ENCODE data around the gene ZSWIM8.

ZSWIM8 gene

DNA sequence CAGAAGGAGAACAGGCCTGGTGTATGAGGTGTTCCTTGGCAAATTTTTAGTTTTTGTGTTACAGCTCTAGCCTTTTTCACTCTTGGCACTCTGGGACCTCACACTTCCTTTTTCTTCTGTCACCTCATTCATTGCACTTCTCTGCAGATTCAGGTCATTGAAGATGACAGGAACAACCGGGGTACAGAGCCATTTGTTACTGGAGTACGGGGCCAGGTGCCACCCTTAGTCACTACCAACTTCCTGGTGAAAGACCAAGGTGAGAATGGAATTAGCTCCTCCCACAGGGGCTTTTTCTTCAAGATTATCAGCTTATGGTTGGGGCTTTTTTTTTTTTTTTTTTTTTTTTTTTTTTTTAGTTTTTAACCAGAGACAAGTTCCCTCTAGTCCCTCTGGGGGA, 22.1 kb upstream of the ZSWIM8 start:
- TF ChIP-seq FOXP2 (optimal IDR thresholded peaks at IDR 0.05; ENCODE audit: borderline replicate concordance, extremely low read depth, extremely low read length, insufficient read depth) (no peak), TAF1 (IDR thresholded peaks at IDR 0.05; ENCODE audit: borderline replicate concordance, insufficient read depth, low read length) (no peak), SIN3A (IDR thresholded peaks at IDR 0.05; ENCODE audit: borderline replicate concordance, insufficient read depth, low read length) (no peak), POLR2AphosphoS5 (IDR thresholded peaks at IDR 0.05; ENCODE audit: low read depth, low read length) (no peak)
- TF ChIP-seq, protein P1, sequence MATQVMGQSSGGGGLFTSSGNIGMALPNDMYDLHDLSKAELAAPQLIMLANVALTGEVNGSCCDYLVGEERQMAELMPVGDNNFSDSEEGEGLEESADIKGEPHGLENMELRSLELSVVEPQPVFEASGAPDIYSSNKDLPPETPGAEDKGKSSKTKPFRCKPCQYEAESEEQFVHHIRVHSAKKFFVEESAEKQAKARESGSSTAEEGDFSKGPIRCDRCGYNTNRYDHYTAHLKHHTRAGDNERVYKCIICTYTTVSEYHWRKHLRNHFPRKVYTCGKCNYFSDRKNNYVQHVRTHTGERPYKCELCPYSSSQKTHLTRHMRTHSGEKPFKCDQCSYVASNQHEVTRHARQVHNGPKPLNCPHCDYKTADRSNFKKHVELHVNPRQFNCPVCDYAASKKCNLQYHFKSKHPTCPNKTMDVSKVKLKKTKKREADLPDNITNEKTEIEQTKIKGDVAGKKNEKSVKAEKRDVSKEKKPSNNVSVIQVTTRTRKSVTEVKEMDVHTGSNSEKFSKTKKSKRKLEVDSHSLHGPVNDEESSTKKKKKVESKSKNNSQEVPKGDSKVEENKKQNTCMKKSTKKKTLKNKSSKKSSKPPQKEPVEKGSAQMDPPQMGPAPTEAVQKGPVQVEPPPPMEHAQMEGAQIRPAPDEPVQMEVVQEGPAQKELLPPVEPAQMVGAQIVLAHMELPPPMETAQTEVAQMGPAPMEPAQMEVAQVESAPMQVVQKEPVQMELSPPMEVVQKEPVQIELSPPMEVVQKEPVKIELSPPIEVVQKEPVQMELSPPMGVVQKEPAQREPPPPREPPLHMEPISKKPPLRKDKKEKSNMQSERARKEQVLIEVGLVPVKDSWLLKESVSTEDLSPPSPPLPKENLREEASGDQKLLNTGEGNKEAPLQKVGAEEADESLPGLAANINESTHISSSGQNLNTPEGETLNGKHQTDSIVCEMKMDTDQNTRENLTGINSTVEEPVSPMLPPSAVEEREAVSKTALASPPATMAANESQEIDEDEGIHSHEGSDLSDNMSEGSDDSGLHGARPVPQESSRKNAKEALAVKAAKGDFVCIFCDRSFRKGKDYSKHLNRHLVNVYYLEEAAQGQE (IDR thresholded peaks at IDR 0.05; ENCODE audit: insufficient read depth in 1 of 2, low read depth in 2 of 2, low read length in 2 of 2) = no peak

DNA sequence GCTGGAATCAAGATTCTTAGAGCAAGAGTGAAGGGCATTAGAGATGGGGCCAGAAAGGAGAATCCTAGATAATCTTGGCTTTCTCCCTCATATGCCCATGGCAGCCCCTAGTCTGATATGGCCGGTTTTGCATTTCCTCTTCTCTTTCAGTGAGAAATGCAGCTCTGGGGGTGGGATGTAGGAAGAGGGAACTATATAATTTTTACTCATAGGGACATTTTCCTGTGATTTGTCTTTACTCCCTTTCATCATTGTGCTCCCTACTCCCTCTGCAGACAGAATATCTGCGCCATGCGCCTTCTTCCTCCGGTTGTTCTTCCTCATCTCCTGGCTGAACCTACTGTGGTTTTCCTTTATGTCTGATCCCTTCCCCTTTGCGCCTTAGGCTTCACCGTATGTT, 20.3 kb upstream of the ZSWIM8 start:
- TF ChIP-seq POLR2AphosphoS5 (IDR thresholded peaks at IDR 0.05; ENCODE audit: low read depth, low read length) = no peak
- no peak for TF ChIP-seq FOXP2 (optimal IDR thresholded peaks at IDR 0.05; ENCODE audit: borderline replicate concordance, extremely low read depth, extremely low read length, insufficient read depth)
- TF ChIP-seq, protein P1 (IDR thresholded peaks at IDR 0.05; ENCODE audit: insufficient read depth in 1 of 2, low read depth in 2 of 2, low read length in 2 of 2) = no peak
- TF ChIP-seq SIN3A (IDR thresholded peaks at IDR 0.05; ENCODE audit: borderline replicate concordance, insufficient read depth, low read length) = no peak
- no peak for TF ChIP-seq TAF1 (IDR thresholded peaks at IDR 0.05; ENCODE audit: borderline replicate concordance, insufficient read depth, low read length)

DNA sequence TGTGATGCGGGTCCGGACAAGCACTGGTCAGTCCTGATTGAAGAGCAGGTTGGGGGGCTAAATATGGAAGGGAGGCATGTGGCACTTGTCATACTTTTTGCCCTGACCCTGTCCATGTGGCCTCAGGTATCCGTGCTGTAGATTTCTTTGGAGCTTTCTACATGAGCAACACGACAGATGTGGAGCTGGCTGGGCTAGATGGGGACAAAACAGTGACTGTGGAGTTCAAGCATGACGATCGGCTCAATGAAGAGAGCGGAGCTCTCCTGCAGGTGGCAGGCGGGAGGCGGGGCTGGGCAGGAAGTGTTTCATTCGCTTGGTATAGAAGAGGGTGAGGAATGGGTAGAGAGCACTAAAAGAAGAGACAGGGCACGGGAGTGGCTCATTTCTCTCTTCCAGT, 16.5 kb upstream of the ZSWIM8 start:
- TF ChIP-seq POLR2AphosphoS5 (IDR thresholded peaks at IDR 0.05; ENCODE audit: low read depth, low read length) = no peak

DNA sequence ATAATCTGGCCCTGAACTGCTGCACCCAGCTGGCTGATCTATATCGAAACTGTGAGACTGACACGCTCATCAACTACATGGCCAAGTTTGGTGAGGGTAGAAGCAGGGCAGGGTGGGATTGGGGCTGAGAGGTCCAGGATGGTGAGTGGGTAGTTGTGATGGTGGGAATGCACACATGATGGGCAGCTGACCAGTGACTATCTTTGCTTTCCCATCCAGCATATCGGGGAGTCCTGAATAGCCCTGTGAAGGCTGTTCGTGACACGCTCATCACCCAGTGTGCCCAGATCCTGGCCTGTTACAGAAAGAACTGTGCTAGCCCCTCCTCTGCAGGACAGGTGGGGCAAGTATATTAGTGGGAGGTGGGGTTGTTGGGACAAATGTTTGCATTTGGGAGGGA, 16.0 kb upstream of the ZSWIM8 start:
- TF ChIP-seq TAF1 (IDR thresholded peaks at IDR 0.05; ENCODE audit: borderline replicate concordance, insufficient read depth, low read length) (no peak), FOXP2 (optimal IDR thresholded peaks at IDR 0.05; ENCODE audit: borderline replicate concordance, extremely low read depth, extremely low read length, insufficient read depth) (no peak), SIN3A (IDR thresholded peaks at IDR 0.05; ENCODE audit: borderline replicate concordance, insufficient read depth, low read length) (no peak), POLR2AphosphoS5 (IDR thresholded peaks at IDR 0.05; ENCODE audit: low read depth, low read length) (no peak)
- TF ChIP-seq, protein P1 (IDR thresholded peaks at IDR 0.05; ENCODE audit: insufficient read depth in 1 of 2, low read depth in 2 of 2, low read length in 2 of 2) = no peak

DNA sequence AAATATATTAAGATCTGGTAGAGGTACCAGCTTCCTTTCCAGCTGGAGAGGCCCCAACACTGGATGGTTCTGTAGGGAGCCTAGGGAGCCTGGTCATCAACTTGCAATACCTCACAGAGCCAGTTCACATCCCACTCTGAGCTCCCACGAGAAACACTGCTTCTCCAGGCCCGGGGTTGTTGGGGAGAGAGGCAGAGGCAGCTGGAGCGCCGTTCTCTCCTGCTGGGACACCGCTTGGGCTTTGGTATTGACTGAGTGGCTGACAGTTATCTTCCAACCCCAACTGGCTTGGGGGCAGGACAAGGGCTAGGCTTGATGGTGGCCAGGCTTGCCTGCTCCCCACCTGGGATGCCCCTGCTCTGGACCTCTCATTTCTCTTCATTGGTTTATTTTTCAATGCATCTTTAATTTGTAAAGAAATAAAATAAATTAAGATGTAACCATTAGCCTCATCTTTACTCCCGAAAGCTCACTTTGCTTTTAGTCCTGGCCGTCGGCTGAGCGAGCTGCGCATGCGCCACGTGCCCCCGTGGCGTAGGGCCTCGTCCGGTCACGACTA, 13.6 kb upstream of the ZSWIM8 start:
- TF ChIP-seq, protein P1 (IDR thresholded peaks at IDR 0.05; ENCODE audit: insufficient read depth in 1 of 2, low read depth in 2 of 2, low read length in 2 of 2) = no peak
- peak; percentile 82; the same call in 1 of the 2 replicates for TF ChIP-seq POLR2AphosphoS5 (IDR thresholded peaks at IDR 0.05; ENCODE audit: low read depth, low read length)

Data from PFSK-1 (cell line).